Stimulated activated CD8-positive, alpha-beta memory T cell treated with anti-CD3 and anti-CD28 coated beads, Interleukin-12 subunit alpha, Interleukin-12 subunit beta, amount 100 ng/mL, for 1 hour (primary cell): ENCODE measurements around the gene STUB1.

Source experiments
- DNase-seq: peaks from one replicate; pipeline ENCODE4 v3.0.0-alpha.2; 2020; ENCODE audit warnings: low read depth

The STUB1 gene

GRCh38 chr16:725463-726187, 45.4 kb downstream of the STUB1 start:
- DNase-seq = no peak

- DNase-seq = no peak
Observed at GRCh38 chr16:726188-726437, 45.9 kb downstream of the STUB1 start.

GRCh38 chr16:726438-727290, 46.5 kb downstream of the STUB1 start, which contains the start of the genes CCDC78 and HAGHL:
TSS of gene CCDC78 (minus strand) at chr16:726443. CDS start at chr16:726367, 76 bp downstream.
TSS of gene HAGHL (plus strand) at chr16:727106. CDS start at chr16:727510, 404 bp downstream.
- peak; percentile 43 for DNase-seq

- no peak for DNase-seq
Observed at GRCh38 chr16:727291-727977, 47.2 kb downstream of the STUB1 start.

GRCh38 chr16:728131-728889, 48.1 kb downstream of the STUB1 start:
- DNase-seq = no peak

GRCh38 chr16:728890-729744, 48.9 kb downstream of the STUB1 start:
- no peak for DNase-seq

- DNase-seq = no peak
Observed at GRCh38 chr16:729768-730665, 49.8 kb downstream of the STUB1 start.

GRCh38 chr16:730666-731509, 50.7 kb downstream of the STUB1 start:
- no peak for DNase-seq

- DNase-seq = no peak
Observed at GRCh38 chr16:732332-732731, 52.1 kb downstream of the STUB1 start.
